Stomach (tissue), 4 donors: Measurements from ENCODE around the gene PLA2G5.
"Not testable (repeated sequence)": the region's sequence is repeated elsewhere in the genome, so short reads cannot be mapped to it uniquely, and the experiment has no call there.

Experiments
- POLR2AphosphoS5 ChIP-seq, 3 donors: sonication (generic); formaldehyde crosslinking; IDR thresholded peaks; one replicate each; pipeline ENCODE4 v1.6.1; 2016; ENCODE audit warnings: antibody characterized with exemption in 3 of 3
- TF ChIP-seq, protein P1 (sequence below), 7 experiments: fragments of 450-650 bp in 4 of 7; fragments of 200-600 bp in 3 of 7; sonication (generic) in 3 of 7; IDR thresholded peaks; one replicate each; pipeline ENCODE4 v1.5.1; 2016 to 2019; ENCODE audit warnings: antibody characterized with exemption in 7 of 7, control low read depth in 2 of 7, mild to moderate bottlenecking in 1 of 7

DNA sequence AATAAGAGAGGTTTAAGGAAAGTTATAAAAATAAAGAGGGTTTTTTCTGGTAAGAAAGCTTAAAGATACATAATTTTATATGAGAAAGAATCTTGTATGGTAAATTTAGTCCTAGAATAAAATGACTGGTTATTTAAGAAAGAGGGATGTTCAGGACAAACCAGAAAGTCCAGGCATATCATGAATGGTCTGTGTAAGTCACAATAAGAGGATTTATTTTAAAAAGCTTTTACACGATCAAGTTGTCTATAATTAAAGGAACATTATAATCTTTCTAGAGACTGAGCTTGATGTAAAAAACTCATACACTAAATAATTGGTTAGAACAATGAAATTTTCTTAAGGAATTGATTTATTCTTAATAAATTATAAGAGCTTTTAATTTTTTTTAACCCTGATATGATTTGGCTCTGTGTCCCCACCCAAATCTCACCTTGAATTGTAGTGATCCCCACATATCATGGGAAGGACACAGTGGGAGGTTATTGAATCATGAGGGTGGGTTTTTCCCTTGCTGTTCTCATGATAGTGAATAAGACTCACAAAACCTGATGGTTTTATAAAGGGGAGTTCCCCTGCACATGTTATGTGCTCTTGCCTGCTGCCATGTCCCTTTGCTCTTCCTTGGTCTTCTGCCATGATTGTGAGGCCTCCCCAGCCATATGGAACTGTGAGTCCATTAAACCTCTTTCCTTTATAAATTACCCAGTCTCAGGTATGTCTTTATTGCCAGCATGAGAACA is 20.8 kb upstream of the PLA2G5 start:
- TF ChIP-seq, protein P1, sequence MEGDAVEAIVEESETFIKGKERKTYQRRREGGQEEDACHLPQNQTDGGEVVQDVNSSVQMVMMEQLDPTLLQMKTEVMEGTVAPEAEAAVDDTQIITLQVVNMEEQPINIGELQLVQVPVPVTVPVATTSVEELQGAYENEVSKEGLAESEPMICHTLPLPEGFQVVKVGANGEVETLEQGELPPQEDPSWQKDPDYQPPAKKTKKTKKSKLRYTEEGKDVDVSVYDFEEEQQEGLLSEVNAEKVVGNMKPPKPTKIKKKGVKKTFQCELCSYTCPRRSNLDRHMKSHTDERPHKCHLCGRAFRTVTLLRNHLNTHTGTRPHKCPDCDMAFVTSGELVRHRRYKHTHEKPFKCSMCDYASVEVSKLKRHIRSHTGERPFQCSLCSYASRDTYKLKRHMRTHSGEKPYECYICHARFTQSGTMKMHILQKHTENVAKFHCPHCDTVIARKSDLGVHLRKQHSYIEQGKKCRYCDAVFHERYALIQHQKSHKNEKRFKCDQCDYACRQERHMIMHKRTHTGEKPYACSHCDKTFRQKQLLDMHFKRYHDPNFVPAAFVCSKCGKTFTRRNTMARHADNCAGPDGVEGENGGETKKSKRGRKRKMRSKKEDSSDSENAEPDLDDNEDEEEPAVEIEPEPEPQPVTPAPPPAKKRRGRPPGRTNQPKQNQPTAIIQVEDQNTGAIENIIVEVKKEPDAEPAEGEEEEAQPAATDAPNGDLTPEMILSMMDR (IDR thresholded peaks at IDR 0.05), result not testable (repeated sequence)
- not testable (repeated sequence) for TF ChIP-seq POLR2AphosphoS5 (IDR thresholded peaks at IDR 0.05)
